HS-27A (cell line): ENCODE data around the gene EMX1.

ENCODE experiments used
- DNase-seq: peaks from one replicate; pipeline ENCODE4 v3.0.0-alpha.2; 2012; ENCODE audit warnings: low read depth, missing footprints

Gene EMX1

DNA sequence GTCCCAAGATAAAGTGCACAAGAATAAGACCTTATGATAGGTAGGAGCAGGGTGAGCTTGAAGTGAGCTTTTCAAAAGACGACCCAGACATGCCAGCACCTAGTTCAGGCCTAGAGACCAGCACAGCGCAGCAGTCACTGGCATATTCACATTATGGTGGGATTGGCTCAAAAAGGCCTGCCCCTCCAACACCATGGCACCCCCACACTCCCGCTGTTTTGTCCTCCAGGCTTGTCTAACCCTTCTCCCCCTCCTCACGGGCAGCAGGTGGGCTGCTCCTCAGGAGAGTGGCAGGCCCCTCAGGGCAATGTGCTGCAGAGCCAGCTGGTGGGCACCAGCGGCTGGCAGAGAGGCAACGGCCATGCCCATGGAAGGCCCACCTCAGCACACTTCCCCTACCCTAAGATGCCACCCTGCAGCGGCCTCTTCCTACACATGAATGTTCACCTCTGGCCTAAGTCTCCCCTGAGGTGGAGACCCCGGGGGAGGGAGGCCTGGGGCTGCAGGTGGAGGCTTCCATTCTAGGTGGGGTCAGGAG, 25.6 kb downstream of the EMX1 start:
- no peak for DNase-seq

GRCh38 chr2:72943540-72944395, 26.4 kb downstream of the EMX1 start:
- no peak for DNase-seq

DNA sequence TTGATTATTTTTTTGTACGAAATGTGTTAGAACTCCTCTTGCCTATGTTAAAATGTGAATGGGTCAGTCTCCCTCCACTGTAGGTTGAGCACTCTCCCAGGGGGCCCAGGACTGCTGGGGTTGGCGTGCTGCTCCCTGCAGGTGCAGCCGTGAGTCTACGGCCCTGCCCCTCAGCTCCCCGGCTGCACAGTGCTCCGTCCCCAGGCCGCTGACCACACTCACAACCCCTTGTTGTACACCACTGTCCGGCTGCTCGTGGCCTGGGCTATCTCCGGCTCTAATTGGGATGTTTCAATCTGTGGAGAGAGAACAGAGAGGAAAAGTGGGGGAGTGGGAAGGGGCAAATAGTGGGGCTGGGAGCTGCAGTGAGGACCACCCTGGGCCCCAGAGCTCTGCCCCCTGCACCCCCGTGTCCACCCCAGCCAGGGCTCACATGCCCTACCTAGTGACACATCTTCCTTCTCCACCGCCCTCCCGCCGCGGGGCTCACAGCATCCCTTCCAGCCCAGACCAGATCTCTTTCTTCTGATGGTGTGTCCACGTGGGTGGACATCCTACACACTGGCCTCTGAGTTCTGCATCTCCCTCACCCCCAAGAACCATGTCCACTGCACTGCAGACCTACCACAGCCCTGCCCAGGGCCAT, 27.6 kb downstream of the EMX1 start:
- no peak for DNase-seq

DNA sequence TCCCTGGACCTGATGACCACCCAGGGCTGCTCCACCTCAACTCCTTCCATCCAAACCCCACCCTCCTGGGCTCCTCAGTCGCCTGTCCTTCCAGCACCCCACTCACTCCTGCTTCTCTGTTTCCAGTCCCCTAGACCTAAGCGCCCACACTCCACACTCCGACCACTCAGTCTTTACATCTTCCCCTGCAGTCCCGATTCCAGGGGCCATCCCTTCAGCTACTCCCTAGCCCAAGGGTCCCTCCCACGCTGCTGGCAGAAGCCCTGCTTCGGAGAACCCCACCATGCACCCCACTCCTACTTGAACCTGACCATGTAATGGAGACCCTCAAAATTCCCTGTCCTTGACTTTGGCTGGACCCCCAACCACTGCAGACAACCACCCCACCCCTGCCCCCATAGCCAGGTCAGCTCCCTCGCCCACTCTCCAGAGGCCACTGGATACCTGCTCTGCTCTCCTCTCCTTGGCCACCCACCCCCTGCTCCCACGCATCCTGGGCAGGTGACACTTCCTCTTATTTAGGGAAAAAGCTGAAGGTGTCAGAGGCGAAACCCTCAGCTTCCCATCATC, 28.2 kb downstream of the EMX1 start:
- no peak for DNase-seq

DNA sequence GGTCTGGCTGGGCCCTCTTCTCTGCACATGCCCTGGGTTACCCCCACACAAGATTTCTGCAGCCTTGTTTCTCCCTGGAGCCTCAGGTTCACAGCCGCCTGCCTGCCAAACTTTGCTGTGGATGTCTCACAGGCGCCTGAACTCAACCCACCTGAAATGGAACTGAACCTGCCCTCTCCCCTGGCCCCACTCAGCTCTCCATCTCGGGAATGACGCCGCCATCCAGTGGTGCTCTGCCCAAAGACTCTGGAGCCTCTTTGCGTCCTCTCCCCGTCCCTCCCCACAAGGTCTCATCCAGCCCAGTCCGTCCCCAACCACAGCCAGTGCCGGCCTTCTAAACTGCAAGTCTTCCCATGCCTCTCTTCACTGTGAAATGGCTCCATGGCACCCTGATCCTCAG, 29.1 kb downstream of the EMX1 start:
- DNase-seq: no peak

- no peak for DNase-seq
Observed at GRCh38 chr2:72947952-72948830, 30.9 kb downstream of the EMX1 start.

- no peak for DNase-seq
Observed at GRCh38 chr2:72949045-72949444, 31.7 kb downstream of the EMX1 start.

GRCh38 chr2:72949642-72950041, 32.3 kb downstream of the EMX1 start:
- no peak for DNase-seq

GRCh38 chr2:72950558-72951255, 33.4 kb downstream of the EMX1 start:
- DNase-seq: no peak

- no peak for DNase-seq
Observed at GRCh38 chr2:72951303-72952095, 34.2 kb downstream of the EMX1 start.

- no peak for DNase-seq
Observed at GRCh38 chr2:72952110-72952823, 34.9 kb downstream of the EMX1 start.

GRCh38 chr2:72952961-72953360, 35.6 kb downstream of the EMX1 start:
- DNase-seq: no peak

- DNase-seq: no peak
Observed at GRCh38 chr2:72953528-72953927, 36.2 kb downstream of the EMX1 start.

GRCh38 chr2:72953976-72954375, 36.7 kb downstream of the EMX1 start:
- DNase-seq: no peak

- no peak for DNase-seq
Observed at GRCh38 chr2:72954376-72955227, 37.3 kb downstream of the EMX1 start.

DNA sequence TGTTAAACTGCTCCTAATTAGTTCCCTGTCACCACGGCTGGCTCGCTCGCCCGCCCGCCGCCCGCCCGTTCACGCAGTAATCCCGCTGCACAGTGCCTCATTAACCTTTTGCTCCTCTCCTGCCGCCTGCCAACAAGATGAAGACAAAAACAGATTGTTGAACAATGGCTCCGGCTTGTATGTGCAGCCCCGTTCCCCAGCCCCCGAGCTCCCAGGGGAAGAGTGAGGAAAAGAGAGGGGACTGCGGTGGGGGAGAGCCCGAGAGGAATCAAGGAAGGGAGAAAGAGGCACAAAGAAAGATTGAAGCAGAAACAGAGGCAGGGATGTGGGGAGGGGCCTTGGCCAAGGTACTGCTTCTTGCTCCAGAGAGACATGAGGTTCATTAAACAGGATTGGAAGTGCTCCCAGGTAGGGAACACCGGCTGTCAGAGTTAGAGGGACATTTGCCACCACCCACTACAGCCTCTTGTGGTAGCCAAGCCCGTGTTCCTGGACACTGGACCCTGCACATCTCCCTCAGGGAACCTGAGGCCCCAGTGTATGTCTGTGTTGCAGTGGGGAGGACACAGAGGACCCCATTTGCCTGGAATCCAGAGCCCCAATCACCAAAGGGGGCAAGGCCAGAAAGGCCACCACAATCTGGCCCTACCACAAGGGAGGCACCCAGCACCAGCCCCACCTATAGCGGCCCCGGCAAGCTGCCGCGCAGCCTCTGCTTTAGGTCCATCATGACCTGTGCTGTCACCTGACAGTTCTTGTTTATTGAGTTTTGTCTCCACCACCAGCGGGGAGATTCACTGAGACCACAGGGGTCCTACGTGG, 38.1 kb downstream of the EMX1 start:
- DNase-seq: no peak

DNA sequence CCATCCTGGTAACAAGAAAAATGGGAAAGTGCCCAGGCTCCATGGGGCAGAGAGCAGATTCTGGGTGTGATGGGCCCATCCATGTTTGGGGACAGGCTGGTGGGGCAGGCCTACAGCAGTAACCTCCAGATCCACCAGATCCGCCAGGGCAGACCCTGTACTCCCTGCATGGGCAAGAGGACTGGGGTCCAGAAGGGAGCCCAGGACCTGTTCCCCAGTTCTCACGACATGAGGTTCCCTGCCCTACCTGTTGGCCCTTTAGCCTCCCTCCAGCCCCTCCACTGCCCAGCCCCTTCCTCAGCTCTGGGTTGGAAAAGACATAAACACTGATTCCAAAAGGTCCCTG, 38.7 kb downstream of the EMX1 start:
- DNase-seq: no peak

DNA sequence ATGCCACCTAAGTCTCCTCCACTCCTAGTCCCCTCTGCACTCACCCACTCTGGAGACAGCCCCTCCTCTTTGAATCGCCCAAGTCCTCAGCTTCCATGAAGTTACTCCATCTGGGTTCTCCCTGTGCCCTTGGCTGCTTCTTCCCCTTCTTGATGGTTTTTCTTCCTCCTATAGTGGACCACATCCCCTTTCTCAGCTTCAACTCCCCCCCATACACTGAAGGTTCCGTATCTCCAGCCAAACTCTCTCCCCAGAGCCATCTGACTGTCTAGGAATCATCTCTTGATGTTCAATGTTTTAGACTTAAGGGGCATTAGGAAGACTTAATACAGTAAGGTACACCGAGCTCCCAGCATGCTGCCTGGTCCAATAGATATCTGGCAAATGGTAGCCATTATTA, 39.6 kb downstream of the EMX1 start:
- no peak for DNase-seq
